Uterus (tissue), 2 donors: Measurements from ENCODE around the gene KRTAP10-3.

Experiments
- POLR2A ChIP-seq, 2 donors: fragments of 450-650 bp; IDR thresholded peaks; one replicate each; pipeline ENCODE4 v1.6.1; 2016; ENCODE audit warnings: antibody characterized with exemption in 2 of 2, mild to moderate bottlenecking in 1 of 2, moderate library complexity in 1 of 2
- TF ChIP-seq, protein P1 (sequence below), 4 experiments: fragments of 200-600 bp in 2 of 4; fragments of 450-650 bp in 2 of 4; sonication (generic) in 2 of 4; IDR thresholded peaks; one replicate each; pipeline ENCODE4 v1.5.1; 2016 to 2019; ENCODE audit warnings: antibody characterized with exemption in 4 of 4, mild to moderate bottlenecking in 2 of 4, moderate library complexity in 1 of 4

DNA sequence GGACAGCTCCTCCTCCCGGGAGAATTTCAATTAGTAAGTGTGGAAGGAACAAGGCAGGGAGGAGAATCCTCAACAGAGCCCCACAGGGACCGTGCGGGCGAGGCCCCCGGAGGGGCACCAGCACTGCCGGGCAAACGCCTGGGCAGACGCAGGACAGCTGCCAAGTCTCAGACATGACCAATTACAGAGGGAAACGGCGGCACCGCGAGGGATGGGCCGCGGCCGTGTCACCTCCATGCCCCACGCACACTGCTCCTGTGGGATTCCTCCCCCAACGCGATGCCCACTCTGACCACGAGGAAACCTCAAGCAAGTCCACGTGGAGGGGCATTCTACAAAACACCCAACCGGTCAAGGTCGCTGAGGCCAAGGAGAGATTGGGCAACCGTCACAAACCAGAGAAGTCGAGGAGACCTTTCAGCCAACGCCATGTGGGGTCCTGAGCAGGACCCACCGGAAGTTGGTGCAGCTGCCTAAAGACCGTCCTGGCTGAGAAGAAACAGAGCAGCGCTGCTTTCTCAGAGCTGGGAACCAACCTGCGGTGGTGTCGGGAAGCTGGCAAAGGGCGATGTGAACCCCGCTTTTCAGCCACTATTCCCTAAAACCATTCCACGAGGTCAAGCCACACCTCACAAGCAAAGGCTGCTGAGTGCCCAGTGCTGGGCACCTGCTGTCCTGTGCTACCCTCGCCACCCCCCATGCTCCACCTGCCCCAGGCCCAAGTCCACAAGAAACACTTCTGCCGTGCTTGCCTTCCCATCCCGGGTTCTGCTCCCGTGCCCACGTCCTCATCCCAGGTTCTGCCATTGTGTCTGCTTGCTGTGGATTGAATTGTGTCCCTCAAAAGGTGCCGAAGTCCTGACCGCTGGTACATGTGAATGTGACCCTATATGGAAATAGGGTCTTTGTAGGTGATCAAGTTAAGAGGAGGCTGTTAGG is 13.5 kb upstream of the KRTAP10-3 start:
- TF ChIP-seq, protein P1, sequence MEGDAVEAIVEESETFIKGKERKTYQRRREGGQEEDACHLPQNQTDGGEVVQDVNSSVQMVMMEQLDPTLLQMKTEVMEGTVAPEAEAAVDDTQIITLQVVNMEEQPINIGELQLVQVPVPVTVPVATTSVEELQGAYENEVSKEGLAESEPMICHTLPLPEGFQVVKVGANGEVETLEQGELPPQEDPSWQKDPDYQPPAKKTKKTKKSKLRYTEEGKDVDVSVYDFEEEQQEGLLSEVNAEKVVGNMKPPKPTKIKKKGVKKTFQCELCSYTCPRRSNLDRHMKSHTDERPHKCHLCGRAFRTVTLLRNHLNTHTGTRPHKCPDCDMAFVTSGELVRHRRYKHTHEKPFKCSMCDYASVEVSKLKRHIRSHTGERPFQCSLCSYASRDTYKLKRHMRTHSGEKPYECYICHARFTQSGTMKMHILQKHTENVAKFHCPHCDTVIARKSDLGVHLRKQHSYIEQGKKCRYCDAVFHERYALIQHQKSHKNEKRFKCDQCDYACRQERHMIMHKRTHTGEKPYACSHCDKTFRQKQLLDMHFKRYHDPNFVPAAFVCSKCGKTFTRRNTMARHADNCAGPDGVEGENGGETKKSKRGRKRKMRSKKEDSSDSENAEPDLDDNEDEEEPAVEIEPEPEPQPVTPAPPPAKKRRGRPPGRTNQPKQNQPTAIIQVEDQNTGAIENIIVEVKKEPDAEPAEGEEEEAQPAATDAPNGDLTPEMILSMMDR (IDR thresholded peaks at IDR 0.05) = no peak
- no peak for TF ChIP-seq POLR2A (IDR thresholded peaks at IDR 0.05)
